G401.6 (cell line): ENCODE results near the gene ACTG2.

Experiments used
- FAIRE-seq: peaks from 2 replicates; lab custom pipeline; 2012; peaks lifted over from hg19 to GRCh38; lab: Jason Lieb, UNC

ACTG2 gene

DNA sequence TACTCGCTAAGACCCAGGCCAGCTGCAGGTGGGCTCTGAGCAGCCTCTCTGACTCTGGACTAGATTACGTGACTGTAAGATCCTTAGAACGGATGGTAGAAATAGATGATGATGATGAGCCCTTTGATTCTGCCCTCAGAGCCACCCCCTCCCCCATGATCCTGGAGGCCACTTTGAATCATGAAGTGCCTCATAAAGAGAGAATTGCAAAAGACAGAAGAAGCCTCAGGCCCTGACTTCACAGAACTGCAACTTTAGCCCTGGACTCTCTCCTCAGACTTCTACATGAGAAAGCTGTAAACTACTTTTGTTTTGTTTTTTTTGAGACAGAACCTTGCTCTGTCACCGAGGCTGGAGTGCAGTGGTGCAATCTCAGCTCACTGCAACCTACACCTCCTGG is 76.5 kb downstream of the ACTG2 start:
- FAIRE-seq, result no peak
